Activated CD4-positive, alpha-beta T cell treated with anti-CD3 and anti-CD28 coated beads, Interleukin-2, amount 50 U/mL, for 16 hours (primary cell): Measurements from ENCODE around the gene TMEM191B.
"Not testable (repeated sequence)": the region's sequence is repeated elsewhere in the genome, so short reads cannot be mapped to it uniquely, and the experiment has no call there.

Experiments
- DNase-seq: peaks from one replicate; pipeline ENCODE4 v3.0.0-alpha.2; 2020

The TMEM191B gene

GRCh38 chr22:18558939-18559338, 31.3 kb downstream of the TMEM191B start:
- DNase-seq = not testable (repeated sequence)

DNA sequence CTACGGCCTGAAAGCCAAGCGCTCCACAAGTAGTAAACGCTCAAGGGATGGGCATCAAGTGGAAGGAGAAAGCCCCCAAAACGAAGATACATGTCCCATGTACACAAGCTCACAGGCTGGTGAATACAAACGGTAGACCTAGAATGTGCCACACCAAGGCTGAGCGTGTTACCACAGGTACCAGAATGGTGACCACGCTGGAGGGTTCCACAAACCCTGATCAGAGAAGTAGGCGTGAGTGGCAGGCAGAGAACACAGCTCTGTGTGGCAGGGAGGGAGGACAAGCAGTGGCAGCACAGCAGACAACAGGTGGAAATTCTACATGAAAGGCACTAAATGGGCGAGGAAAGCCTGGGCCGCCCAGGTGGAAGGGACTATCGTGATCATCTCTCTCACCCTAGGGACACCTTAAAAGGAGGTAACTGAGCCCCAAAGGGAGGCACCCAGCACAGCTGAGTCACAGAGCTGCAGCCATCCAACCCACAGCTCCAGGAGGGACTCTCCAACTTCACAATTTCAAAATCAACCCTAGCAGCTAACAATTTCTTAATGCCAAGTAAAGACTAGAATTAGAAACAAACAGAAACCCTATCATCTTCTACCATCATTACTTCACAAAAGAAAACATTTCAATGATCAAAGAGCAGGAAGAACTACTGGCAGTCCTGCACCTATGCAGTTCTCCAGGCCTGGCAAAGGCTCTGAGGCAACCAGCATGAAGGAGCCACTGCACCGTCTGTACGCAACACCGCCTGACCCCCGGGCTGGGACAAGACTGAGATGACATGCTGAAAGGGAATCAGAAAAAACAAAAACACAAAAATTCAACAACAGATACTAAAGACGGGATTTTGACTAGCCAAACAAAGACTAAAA, 32.7 kb downstream of the TMEM191B start:
- DNase-seq = not testable (repeated sequence)

GRCh38 chr22:18570509-18571246, 43.1 kb downstream of the TMEM191B start:
- not testable (repeated sequence) for DNase-seq

GRCh38 chr22:18573483-18574164, 46.0 kb downstream of the TMEM191B start:
- DNase-seq = not testable (repeated sequence)

DNA sequence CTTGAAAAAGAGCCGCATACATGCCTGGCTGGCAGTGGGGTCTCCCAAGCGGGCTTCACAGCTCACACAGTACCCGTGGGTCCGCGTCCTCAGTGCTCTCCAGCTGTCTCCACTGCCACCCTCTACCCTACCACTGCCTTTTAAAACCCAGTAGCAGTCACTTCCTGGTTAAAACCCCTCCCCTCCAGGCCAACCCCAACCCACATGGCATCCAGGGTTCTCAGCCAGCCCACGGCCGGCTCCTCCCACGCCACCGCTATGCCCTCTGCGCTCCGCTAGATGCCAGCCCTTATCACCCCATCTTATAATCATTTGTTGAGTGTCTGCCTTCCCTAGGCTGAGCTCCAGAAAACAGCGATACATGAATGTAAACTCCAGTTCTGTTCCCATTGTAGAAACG, 47.0 kb downstream of the TMEM191B start:
- not testable (repeated sequence) for DNase-seq

GRCh38 chr22:18575686-18576085, 48.1 kb downstream of the TMEM191B start:
- DNase-seq = not testable (repeated sequence)

DNA sequence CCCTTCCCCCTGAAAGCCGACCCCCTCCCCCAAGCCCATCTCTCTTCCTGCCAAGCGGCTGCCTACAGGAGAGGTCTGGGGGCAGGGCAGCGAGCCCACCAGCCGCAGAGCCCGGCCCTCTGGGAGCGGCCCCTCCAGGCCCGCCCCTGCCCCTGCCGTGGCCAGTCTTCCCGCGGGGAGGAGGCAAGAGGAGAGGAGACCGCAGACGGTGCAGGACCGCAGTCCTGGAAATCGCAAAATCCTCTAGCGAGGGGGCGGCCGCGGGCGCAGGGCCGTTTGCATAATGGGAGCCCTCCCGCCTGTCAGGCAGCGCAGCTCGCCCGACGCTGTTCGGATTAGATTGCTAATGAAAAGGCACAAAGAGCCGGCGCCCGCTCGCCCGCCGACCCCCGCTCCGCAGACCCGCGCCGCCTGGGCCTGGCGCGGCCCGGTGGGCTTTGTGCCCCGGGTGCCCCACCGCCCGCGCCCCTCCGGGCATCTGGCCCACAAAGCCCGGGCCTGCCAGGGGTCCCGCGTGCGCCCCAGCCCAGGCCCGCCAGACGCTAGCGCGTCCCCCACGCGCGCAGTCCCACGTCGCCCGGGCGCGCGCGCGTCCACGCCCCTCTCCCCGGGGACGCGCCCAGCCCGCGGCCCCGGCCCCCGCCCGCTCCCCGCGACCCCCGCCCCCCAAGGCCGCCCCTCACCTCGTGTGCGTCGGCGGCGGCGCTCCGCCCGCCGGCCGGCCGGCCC, 49.7 kb downstream of the TMEM191B start:
- not testable (repeated sequence) for DNase-seq

GRCh38 chr22:18577847-18578246, 50.2 kb downstream of the TMEM191B start:
- DNase-seq = not testable (repeated sequence)
